Peyer's patch (tissue), 4 donors: ENCODE data around the gene MYO1F. TPM values are rescaled to one million over a fixed set of nuclear protein-coding genes. Genes with fewer than 3 reads are reported as not detected.
"Not testable (repeated sequence)": the region's sequence is repeated elsewhere in the genome, so short reads cannot be mapped to it uniquely, and the experiment has no call there.

ENCODE experiments used
- DNase-seq, 3 donors: peaks; one replicate each; pipeline ENCODE4 v3.0.0-alpha.2; 2017 to 2019
- H3K27ac ChIP-seq, 4 donors: fragments of 200-600 bp; sonication (generic); one replicate each; pipeline ENCODE4 v1.5.1; 2016 to 2019
- H3K27me3 ChIP-seq, 2 donors: fragments of 200-600 bp; sonication (generic); one replicate each; pipeline ENCODE4 v1.5.1; 2019
- H3K36me3 ChIP-seq, 3 donors: fragments of 200-600 bp; sonication (generic); one replicate each; pipeline ENCODE4 v1.5.1; 2016 to 2019
- H3K4me1 ChIP-seq, 4 donors: fragments of 200-600 bp; sonication (generic); one replicate each; pipeline ENCODE4 v1.5.1; 2016 to 2019
- H3K4me3 ChIP-seq, 4 donors: fragments of 200-600 bp; sonication (generic); 1 replicate in 3 of 4; 2 replicates in 1 of 4; pipeline ENCODE4 v1.5.1; 2016 to 2019; ENCODE audit warnings: mild to moderate bottlenecking in 1 of 4
- H3K9me3 ChIP-seq, 4 donors: fragments of 200-600 bp; sonication (generic); one replicate each; pipeline ENCODE4 v1.5.1; 2016 to 2019; ENCODE audit warnings: mild to moderate bottlenecking in 1 of 4
- POLR2A ChIP-seq, 2 donors: fragments of 450-650 bp; IDR thresholded peaks; one replicate each; pipeline ENCODE4 v1.5.1; 2017; ENCODE audit warnings: antibody characterized with exemption in 2 of 2, mild to moderate bottlenecking in 2 of 2, moderate library complexity in 2 of 2
- total RNA-seq, 4 donors: library from RNA; depleted of rRNA; stranded (reverse); fragments of >200 nt; gene quantifications; one replicate each; pipeline ENCODE4 v1.1.0, GENCODE V29; 2016
- TF ChIP-seq, protein P1 (sequence below), 6 experiments: fragments of 450-650 bp in 4 of 6; fragments of 200-600 bp in 2 of 6; sonication (generic) in 1 of 6; IDR thresholded peaks; one replicate each; pipeline ENCODE4 v1.5.1; 2017 to 2019; ENCODE audit warnings: antibody characterized with exemption in 6 of 6, mild to moderate bottlenecking in 3 of 6, moderate library complexity in 1 of 6

Gene MYO1F
- total RNA-seq, 4 donors from 2014 or later: 10.8 to 168 (median 22.1) TPM

DNA sequence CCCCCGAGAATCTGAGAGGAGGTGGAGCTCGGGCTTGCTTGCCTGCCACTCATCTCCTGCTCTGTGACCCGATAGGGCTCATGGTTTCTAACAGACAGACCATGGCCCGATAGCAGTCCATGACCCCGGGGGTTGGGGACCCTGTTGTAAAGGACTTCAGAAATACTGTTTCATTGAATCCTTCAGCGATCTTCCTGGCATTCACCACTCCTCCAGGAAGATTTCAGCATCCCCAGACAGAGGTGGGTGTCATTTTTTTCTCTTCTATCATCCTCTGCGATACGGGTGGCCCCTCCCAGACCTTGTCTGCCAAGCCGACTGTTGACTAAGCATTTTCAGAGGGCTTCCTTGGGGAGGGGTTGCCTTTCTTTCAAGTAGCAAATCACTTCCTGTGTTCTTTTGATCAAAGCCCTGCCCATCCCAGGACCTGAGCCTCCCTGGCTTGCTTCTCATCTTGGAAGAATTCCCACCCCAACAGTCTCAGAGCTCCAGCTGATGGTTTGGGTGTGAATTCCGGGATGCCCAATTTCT lies 1.7 kb downstream of the MYO1F start:
- TF ChIP-seq, protein P1, sequence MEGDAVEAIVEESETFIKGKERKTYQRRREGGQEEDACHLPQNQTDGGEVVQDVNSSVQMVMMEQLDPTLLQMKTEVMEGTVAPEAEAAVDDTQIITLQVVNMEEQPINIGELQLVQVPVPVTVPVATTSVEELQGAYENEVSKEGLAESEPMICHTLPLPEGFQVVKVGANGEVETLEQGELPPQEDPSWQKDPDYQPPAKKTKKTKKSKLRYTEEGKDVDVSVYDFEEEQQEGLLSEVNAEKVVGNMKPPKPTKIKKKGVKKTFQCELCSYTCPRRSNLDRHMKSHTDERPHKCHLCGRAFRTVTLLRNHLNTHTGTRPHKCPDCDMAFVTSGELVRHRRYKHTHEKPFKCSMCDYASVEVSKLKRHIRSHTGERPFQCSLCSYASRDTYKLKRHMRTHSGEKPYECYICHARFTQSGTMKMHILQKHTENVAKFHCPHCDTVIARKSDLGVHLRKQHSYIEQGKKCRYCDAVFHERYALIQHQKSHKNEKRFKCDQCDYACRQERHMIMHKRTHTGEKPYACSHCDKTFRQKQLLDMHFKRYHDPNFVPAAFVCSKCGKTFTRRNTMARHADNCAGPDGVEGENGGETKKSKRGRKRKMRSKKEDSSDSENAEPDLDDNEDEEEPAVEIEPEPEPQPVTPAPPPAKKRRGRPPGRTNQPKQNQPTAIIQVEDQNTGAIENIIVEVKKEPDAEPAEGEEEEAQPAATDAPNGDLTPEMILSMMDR (IDR thresholded peaks at IDR 0.05): no peak
- TF ChIP-seq POLR2A (IDR thresholded peaks at IDR 0.05): no peak
- peaks cover 0 to 27% (median 19%) of the 10 kb centered on the region in 4 donors for H3K4me1 ChIP-seq
- H3K27me3 ChIP-seq: no peaks in the 10 kb centered on the region
- no peaks in the 10 kb centered on the region for H3K36me3 ChIP-seq
- peak overlapping the region; percentile 59 to 88 (median 72) for H3K27ac ChIP-seq
- peak overlapping the region; percentile 47 to 62 (median 51) for H3K4me3 ChIP-seq
- DNase-seq: peak in 2 of 3 donors; percentile 58 to 72
- no peaks in the 10 kb centered on the region for H3K9me3 ChIP-seq

DNA sequence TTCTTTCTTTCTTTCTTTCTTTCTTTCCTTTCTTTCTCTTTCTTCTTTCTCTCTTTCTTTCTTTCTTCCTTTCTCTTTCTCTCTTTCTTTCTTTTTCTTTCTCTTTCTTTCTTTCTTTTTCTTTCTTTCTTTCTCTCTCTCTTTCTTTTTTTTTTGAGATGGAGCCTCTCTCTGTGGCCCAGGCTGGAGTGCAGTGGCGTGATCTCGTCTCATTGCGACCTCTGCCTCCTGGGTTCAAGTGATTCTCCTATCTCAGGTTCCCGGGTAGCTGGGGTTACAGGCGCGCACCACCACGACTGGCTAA lies 2.7 kb downstream of the MYO1F start:
- H3K36me3 ChIP-seq, H3K27ac ChIP-seq, H3K27me3 ChIP-seq, H3K9me3 ChIP-seq, DNase-seq, H3K4me3 ChIP-seq: not testable (repeated sequence)
- H3K4me1 ChIP-seq: peaks cover 0 to 26% (median 17%) of the 10 kb centered on the region in 4 donors

DNA sequence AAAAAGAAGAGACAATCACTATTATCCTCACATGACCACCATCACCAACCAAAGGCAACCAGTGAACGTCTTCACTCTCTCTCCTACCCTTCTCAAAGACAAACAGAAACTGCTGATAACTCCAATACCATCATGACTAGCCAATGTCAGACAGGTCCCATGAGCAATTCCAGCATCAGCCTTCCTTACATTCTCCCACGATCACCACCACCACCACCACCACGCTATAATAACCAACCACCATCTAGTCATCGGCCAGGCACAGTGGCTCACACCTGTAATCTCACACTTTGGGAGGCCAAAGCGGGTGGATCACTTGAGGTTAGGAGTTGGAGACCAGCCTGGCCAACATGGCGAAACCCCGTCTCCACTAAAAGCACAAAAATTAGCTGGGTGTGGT lies 3.9 kb downstream of the MYO1F start:
- no peak for DNase-seq
- TF ChIP-seq POLR2A (IDR thresholded peaks at IDR 0.05): no peak
- TF ChIP-seq, protein P1 (IDR thresholded peaks at IDR 0.05): no peak
- Histone ChIP-seq H3K4me1 (peaks cover 0 to 26% (median 24%) of the 10 kb centered on the region in 4 donors), H3K27me3 (no peaks in the 10 kb centered on the region), H3K4me3 (peak overlapping the region in 1 of 4 donors; percentile 7), H3K27ac (peak overlapping the region in 3 of 4 donors; percentile 31 to 52 (median 44)), H3K36me3 (no peaks in the 10 kb centered on the region), H3K9me3 (no peaks in the 10 kb centered on the region)

DNA sequence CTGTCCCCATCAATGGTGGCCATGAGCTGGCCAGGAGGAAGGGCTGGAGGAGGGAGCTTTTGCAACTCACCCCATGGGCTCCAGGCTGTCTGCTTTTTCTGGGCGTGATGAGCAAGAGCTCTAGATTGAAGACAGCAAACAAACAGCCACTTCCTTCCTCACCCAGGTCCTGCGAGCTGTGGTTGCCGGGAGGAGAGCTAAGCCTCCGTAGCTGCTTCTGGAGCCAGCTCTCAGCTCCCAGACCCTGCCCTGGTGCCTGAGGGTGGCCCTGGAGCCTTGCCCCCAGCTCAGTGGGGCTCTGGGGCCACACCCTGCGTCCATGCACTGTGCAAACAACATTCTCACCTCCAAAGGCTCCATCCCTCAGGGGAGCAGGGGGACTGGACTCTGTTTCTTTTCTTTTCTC lies 6.2 kb downstream of the MYO1F start:
- Histone ChIP-seq H3K4me1 (peaks cover 0 to 25% (median 16%) of the 10 kb centered on the region in 4 donors), H3K4me3 (peak overlapping the region in 2 of 4 donors; percentile 24 to 30), H3K27me3 (no peaks in the 10 kb centered on the region), H3K36me3 (no peaks in the 10 kb centered on the region), H3K27ac (peak overlapping the region; percentile 58 to 80 (median 66)), H3K9me3 (no peaks in the 10 kb centered on the region)
- TF ChIP-seq, protein P1 (IDR thresholded peaks at IDR 0.05): no peak
- no peak for TF ChIP-seq POLR2A (IDR thresholded peaks at IDR 0.05)
- DNase-seq: peak in 2 of 3 donors; percentile 70 to 84

DNA sequence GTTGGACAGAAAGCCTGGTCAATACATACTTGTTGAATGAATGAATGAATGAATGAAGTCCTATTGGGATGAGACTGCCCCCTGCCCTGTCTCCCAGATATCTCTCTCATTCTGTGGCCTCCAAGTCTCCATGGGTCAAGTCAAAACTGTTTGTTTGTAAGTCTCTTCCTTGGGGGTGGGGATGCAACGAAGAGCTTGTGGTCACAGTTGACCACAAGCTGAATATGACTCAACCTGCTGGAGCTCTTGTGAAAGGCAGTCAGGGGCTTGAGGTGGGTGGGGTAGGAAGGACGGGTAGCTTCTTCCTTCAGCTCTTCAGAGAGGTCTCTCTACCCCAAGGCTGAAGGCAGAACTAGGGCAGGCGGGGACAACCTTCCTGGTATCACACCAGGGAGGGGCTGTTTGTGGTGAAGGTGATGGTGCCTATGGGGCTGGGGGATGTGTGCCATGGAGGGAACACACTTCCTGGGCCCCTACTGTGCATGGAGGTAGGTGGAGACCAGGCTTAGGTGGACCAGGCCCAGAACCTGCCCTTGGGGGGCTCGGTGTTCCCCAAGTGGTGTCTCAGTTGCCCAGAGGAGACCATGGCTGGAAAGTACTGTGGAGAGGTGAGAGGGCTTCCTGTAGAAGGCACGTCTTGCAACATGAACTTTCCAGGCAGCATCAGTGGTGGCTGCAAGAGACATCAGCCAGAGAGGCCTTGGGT lies 8.0 kb downstream of the MYO1F start:
- H3K4me1 ChIP-seq: peaks cover 0 to 25% (median 14%) of the 10 kb centered on the region in 4 donors
- peak in 1 of 2 donors; percentile 15 for TF ChIP-seq POLR2A (IDR thresholded peaks at IDR 0.05)
- TF ChIP-seq, protein P1 (IDR thresholded peaks at IDR 0.05): no peak
- DNase-seq: peak in 2 of 3 donors; percentile 70 to 86
- H3K36me3 ChIP-seq: no peaks in the 10 kb centered on the region
- H3K4me3 ChIP-seq: peak overlapping the region in 1 of 4 donors; percentile 12
- H3K9me3 ChIP-seq: no peaks in the 10 kb centered on the region
- peak overlapping the region; percentile 58 to 80 (median 66) for H3K27ac ChIP-seq
- no peaks in the 10 kb centered on the region for H3K27me3 ChIP-seq

DNA sequence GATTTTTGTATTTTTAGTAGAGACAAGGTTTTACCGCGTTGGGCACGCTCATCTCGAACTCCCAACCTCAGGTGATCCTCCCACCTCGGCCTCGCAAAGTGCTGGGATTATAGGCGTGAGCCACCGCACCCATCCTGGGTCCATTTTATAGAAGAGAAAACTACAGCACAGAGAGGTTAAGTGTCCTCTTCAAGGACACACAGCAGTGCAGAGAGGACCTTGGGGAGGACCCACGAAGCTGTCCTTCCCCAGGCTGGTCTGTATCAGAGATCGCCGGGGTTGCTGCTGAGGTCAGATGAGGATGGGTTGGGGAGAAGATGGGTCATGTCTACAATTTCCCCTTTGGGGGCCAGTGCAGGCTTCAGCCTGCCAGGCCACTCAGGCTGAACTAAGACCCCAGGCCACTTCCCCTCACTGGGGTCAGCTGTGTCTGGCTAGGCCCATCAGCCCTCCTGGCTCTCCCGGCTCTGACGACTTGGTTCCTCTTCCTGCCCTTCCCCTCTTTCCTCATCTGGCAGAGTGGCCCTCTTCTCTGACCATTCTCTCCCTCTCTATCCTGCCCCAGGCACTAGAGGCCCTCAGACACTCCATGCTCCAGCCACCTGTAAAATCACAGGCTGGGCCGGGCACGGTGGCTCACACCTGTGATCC lies 9.6 kb downstream of the MYO1F start:
- no peaks in the 10 kb centered on the region for H3K36me3 ChIP-seq
- no peak for DNase-seq
- H3K4me3 ChIP-seq: no peak overlapping the region
- TF ChIP-seq, protein P1 (IDR thresholded peaks at IDR 0.05): no peak
- no peak for TF ChIP-seq POLR2A (IDR thresholded peaks at IDR 0.05)
- H3K27me3 ChIP-seq: no peaks in the 10 kb centered on the region
- H3K9me3 ChIP-seq: no peaks in the 10 kb centered on the region
- peaks cover 0 to 25% (median 14%) of the 10 kb centered on the region in 4 donors for H3K4me1 ChIP-seq
- peak overlapping the region in 1 of 4 donors; percentile 30 for H3K27ac ChIP-seq
